GM12891 (cell line): ENCODE results near the gene ST6GAL2.

Source experiments
- POLR2A ChIP-seq: IDR thresholded peaks from 2 replicates; pipeline ENCODE4 v1.6.1; 2011; ENCODE audit warnings: low read depth, low read length, control low read depth
- POLR2AphosphoS5 ChIP-seq: IDR thresholded peaks from 2 replicates; pipeline ENCODE4 v1.6.1; 2011; ENCODE audit warnings: low read depth, low read length, control low read depth
- TAF1 ChIP-seq: IDR thresholded peaks from 2 replicates; pipeline ENCODE4 v1.6.1; 2011; ENCODE audit warnings: low read depth, low read length, control low read depth

DNA sequence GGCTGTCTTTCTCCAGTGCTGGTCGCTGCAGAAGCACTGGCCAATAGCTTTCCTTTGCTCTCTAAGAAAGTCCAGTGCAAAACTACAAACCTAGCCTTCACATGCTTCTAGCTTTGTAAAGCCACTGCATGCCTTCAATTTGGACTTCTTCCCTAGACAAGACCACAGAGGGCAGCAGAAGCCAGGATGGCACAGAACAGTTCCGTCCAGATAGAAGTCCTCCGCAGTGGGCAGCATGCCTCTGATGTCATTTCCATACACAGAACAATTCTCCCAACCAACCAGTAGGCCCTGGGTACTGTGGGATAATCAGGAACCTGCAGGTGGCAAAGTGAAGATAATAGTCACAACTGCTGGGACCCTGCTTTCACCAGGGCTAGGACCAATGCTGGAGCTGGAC lies 3.3 kb downstream of the ST6GAL2 start:
- TF ChIP-seq POLR2A = no peak
- no peak for TF ChIP-seq TAF1
- no peak for TF ChIP-seq POLR2AphosphoS5
